GM18909 (cell line): Measurements from ENCODE around the gene HIBADH.

Source experiments
- ATAC-seq: cut with Tn5 transposase; IDR thresholded peaks from one replicate; pipeline ENCODE4 v1.9.1; 2021; ENCODE audit warnings: mild to moderate bottlenecking; ENCODE audit not compliant: unreplicated experiment, poor library complexity

HIBADH gene

GRCh38 chr7:27560706-27561235 is 101.9 kb downstream of the HIBADH start:
- no peak for ATAC-seq

- ATAC-seq: no peak
Observed at GRCh38 chr7:27555670-27556069, 107.0 kb downstream of the HIBADH start.

- ATAC-seq: no peak
Observed at GRCh38 chr7:27554826-27555225, 107.9 kb downstream of the HIBADH start.

- ATAC-seq: no peak
Observed at GRCh38 chr7:27553273-27553672, 109.4 kb downstream of the HIBADH start.

GRCh38 chr7:27551803-27552400 is 110.8 kb downstream of the HIBADH start:
- no peak for ATAC-seq

- ATAC-seq: no peak
Observed at GRCh38 chr7:27549606-27550005, 113.1 kb downstream of the HIBADH start.

- ATAC-seq: no peak
Observed at GRCh38 chr7:27548304-27548703, 114.4 kb downstream of the HIBADH start.

GRCh38 chr7:27547401-27547800 is 115.3 kb downstream of the HIBADH start:
- no peak for ATAC-seq

GRCh38 chr7:27546610-27547009 is 116.1 kb downstream of the HIBADH start:
- no peak for ATAC-seq

GRCh38 chr7:27535795-27536194 is 126.9 kb downstream of the HIBADH start:
- no peak for ATAC-seq

- no peak for ATAC-seq
Observed at GRCh38 chr7:27533652-27534081, 129.0 kb downstream of the HIBADH start.

- ATAC-seq: no peak
Observed at GRCh38 chr7:27532314-27532713, 130.4 kb downstream of the HIBADH start.

GRCh38 chr7:27527348-27527714 is 135.4 kb downstream of the HIBADH start:
- no peak for ATAC-seq

GRCh38 chr7:27526611-27527347 is 135.9 kb downstream of the HIBADH start:
- ATAC-seq: no peak

- no peak for ATAC-seq
Observed at GRCh38 chr7:27526131-27526530, 136.6 kb downstream of the HIBADH start.

GRCh38 chr7:27523321-27523720 is 139.4 kb downstream of the HIBADH start:
- no peak for ATAC-seq

GRCh38 chr7:27522566-27522965 is 140.1 kb downstream of the HIBADH start:
- ATAC-seq: no peak

- ATAC-seq: no peak
Observed at GRCh38 chr7:27520815-27521790, 141.6 kb downstream of the HIBADH start.

GRCh38 chr7:27519793-27520469 is 142.8 kb downstream of the HIBADH start:
- ATAC-seq: no peak
